ENCODE data around the gene OR10H3.
"Not testable (repeated sequence)": the region's sequence is repeated elsewhere in the genome, so short reads cannot be mapped to it uniquely, and the experiment has no call there.

The OR10H3 gene

GRCh38 chr19:15769586-15769985 lies 31.8 kb downstream of the OR10H3 start:
- ATAC-seq, result no peak
- TF ChIP-seq ZFP3 (CRISPR knock-in tag; IDR thresholded peaks at IDR 0.05) (no peak), ZNF565 (CRISPR knock-in tag; conservative IDR thresholded peaks at IDR 0.05; ENCODE audit: low read depth) (no peak), ESRRG (CRISPR knock-in tag; IDR thresholded peaks at IDR 0.05) (no peak), GLIS3 (CRISPR knock-in tag; IDR thresholded peaks at IDR 0.05) (no peak), PPARA (CRISPR knock-in tag; IDR thresholded peaks at IDR 0.05; ENCODE audit: borderline replicate concordance) (no peak), BACH2 (CRISPR knock-in tag; IDR thresholded peaks at IDR 0.05; ENCODE audit: borderline replicate concordance) (no peak), TCF4 (CRISPR knock-in tag; IDR thresholded peaks at IDR 0.05; ENCODE audit: borderline replicate concordance) (no peak), SNAI2 (CRISPR knock-in tag; IDR thresholded peaks at IDR 0.05) (no peak), ZFP30 (CRISPR knock-in tag; IDR thresholded peaks at IDR 0.05) (no peak), ZNF8 (CRISPR knock-in tag; IDR thresholded peaks at IDR 0.05) (no peak), PATZ1 (CRISPR knock-in tag; IDR thresholded peaks at IDR 0.05; ENCODE audit: borderline replicate concordance) (no peak)

- not testable (repeated sequence) for ATAC-seq
Measured at GRCh38 chr19:15774159-15774558, 36.4 kb downstream of the OR10H3 start.

- ATAC-seq, result no peak
- TF ChIP-seq ZC3H10 (CRISPR knock-in tag; IDR thresholded peaks at IDR 0.05) (no peak), ESRRG (CRISPR knock-in tag; IDR thresholded peaks at IDR 0.05) (no peak), ZFP30 (CRISPR knock-in tag; IDR thresholded peaks at IDR 0.05) (no peak), ZNF565 (CRISPR knock-in tag; conservative IDR thresholded peaks at IDR 0.05; ENCODE audit: low read depth) (no peak), ISL1 (CRISPR knock-in tag; IDR thresholded peaks at IDR 0.05) (no peak), ZNF70 (CRISPR knock-in tag; IDR thresholded peaks at IDR 0.05) (no peak), OSR1 (CRISPR knock-in tag; IDR thresholded peaks at IDR 0.05) (no peak), CSDC2 (CRISPR knock-in tag; IDR thresholded peaks at IDR 0.05) (no peak), TCF4 (CRISPR knock-in tag; IDR thresholded peaks at IDR 0.05; ENCODE audit: borderline replicate concordance) (no peak), TSHZ2 (CRISPR knock-in tag; IDR thresholded peaks at IDR 0.05) (no peak), BACH2 (CRISPR knock-in tag; IDR thresholded peaks at IDR 0.05; ENCODE audit: borderline replicate concordance) (no peak)
Measured at GRCh38 chr19:15775249-15775648, 37.5 kb downstream of the OR10H3 start.

- no peak for TF ChIP-seq CSRNP3 (CRISPR knock-in tag; IDR thresholded peaks at IDR 0.05)
- TF ChIP-seq CSDC2 (CRISPR knock-in tag; IDR thresholded peaks at IDR 0.05), result no peak
- no peak for TF ChIP-seq RARB (CRISPR knock-in tag; IDR thresholded peaks at IDR 0.05)
- TF ChIP-seq BACH2 (CRISPR knock-in tag; IDR thresholded peaks at IDR 0.05; ENCODE audit: borderline replicate concordance), result no peak
- no peak for ATAC-seq
Measured at GRCh38 chr19:15776264-15776663, 38.5 kb downstream of the OR10H3 start.

- ATAC-seq, result no peak
- TF ChIP-seq CSDC2 (CRISPR knock-in tag; IDR thresholded peaks at IDR 0.05) (no peak), BACH2 (CRISPR knock-in tag; IDR thresholded peaks at IDR 0.05; ENCODE audit: borderline replicate concordance) (no peak), SNAI2 (CRISPR knock-in tag; IDR thresholded peaks at IDR 0.05) (no peak), RARB (CRISPR knock-in tag; IDR thresholded peaks at IDR 0.05) (no peak), TSHZ2 (CRISPR knock-in tag; IDR thresholded peaks at IDR 0.05) (no peak), CREB5 (CRISPR knock-in tag; IDR thresholded peaks at IDR 0.05; ENCODE audit: low read depth) (no peak), ZNF70 (CRISPR knock-in tag; IDR thresholded peaks at IDR 0.05) (no peak), PPARA (CRISPR knock-in tag; IDR thresholded peaks at IDR 0.05; ENCODE audit: borderline replicate concordance) (no peak), ESRRG (CRISPR knock-in tag; IDR thresholded peaks at IDR 0.05) (no peak), ARNTL (CRISPR knock-in tag; IDR thresholded peaks at IDR 0.05; ENCODE audit: borderline replicate concordance, low read depth) (no peak), ZNF8 (CRISPR knock-in tag; IDR thresholded peaks at IDR 0.05) (no peak), ISL1 (CRISPR knock-in tag; IDR thresholded peaks at IDR 0.05) (no peak), OSR1 (CRISPR knock-in tag; IDR thresholded peaks at IDR 0.05) (no peak)
Measured at GRCh38 chr19:15776991-15777970, 39.5 kb downstream of the OR10H3 start.
